ENCODE measurements around the gene RBMS1. TPM values are rescaled to one million over a fixed set of nuclear protein-coding genes. Genes with fewer than 3 reads are reported as not detected.

The RBMS1 gene
- total RNA-seq, 1 experiment from 2014 or later = 111 TPM

GRCh38 chr2:160282063-160282580 lies 211.5 kb downstream of the RBMS1 start:
- Histone ChIP-seq H3K27ac (no peak overlapping the region), H3K4me3 (no peak overlapping the region), H3K27me3 (replicated peaks) (no peaks in the 10 kb centered on the region), H3K9me3 (replicated peaks) (no peaks in the 10 kb centered on the region), H3K36me3 (peaks cover 89% of the 10 kb centered on the region), H3K4me1 (replicated peaks) (peaks cover 31% of the 10 kb centered on the region)
- DNase-seq (ENCODE audit: low read depth in 1 of 2, low spot score in 2 of 2) = no peak

GRCh38 chr2:160281213-160281612 lies 212.4 kb downstream of the RBMS1 start:
- peaks cover 89% of the 10 kb centered on the region for H3K36me3 ChIP-seq

GRCh38 chr2:160279813-160280465 lies 213.7 kb downstream of the RBMS1 start:
- Histone ChIP-seq H3K36me3 (peaks cover 97% of the 10 kb centered on the region), H3K27me3 (replicated peaks) (no peaks in the 10 kb centered on the region), H3K27ac (no peak overlapping the region; the same call in 1 of the 2 replicates), H3K9me3 (replicated peaks) (no peaks in the 10 kb centered on the region), H3K4me3 (no peak overlapping the region), H3K4me1 (replicated peaks) (peaks cover 25% of the 10 kb centered on the region)
- DNase-seq (ENCODE audit: low read depth in 1 of 2, low spot score in 2 of 2) = peak in 1 of 2 experiments; percentile 34

More at GRCh38 chr2:160281213-160281612, 212.4 kb downstream of the RBMS1 start:
- no peak for DNase-seq (ENCODE audit: low read depth in 1 of 2, low spot score in 2 of 2)
- Histone ChIP-seq H3K4me3 (no peak overlapping the region), H3K4me1 (replicated peaks) (peaks cover 25% of the 10 kb centered on the region), H3K9me3 (replicated peaks) (no peaks in the 10 kb centered on the region), H3K27ac (no peak overlapping the region), H3K27me3 (replicated peaks) (no peaks in the 10 kb centered on the region)

GRCh38 chr2:160278879-160279177 lies 214.8 kb downstream of the RBMS1 start:
- Histone ChIP-seq H3K4me3 (no peak overlapping the region), H3K4me1 (replicated peaks) (peaks cover 25% of the 10 kb centered on the region), H3K27ac (no peak overlapping the region), H3K9me3 (replicated peaks) (no peaks in the 10 kb centered on the region), H3K36me3 (peaks cover 91% of the 10 kb centered on the region), H3K27me3 (replicated peaks) (no peaks in the 10 kb centered on the region)
- DNase-seq (ENCODE audit: low read depth in 1 of 2, low spot score in 2 of 2) = no peak

DNA sequence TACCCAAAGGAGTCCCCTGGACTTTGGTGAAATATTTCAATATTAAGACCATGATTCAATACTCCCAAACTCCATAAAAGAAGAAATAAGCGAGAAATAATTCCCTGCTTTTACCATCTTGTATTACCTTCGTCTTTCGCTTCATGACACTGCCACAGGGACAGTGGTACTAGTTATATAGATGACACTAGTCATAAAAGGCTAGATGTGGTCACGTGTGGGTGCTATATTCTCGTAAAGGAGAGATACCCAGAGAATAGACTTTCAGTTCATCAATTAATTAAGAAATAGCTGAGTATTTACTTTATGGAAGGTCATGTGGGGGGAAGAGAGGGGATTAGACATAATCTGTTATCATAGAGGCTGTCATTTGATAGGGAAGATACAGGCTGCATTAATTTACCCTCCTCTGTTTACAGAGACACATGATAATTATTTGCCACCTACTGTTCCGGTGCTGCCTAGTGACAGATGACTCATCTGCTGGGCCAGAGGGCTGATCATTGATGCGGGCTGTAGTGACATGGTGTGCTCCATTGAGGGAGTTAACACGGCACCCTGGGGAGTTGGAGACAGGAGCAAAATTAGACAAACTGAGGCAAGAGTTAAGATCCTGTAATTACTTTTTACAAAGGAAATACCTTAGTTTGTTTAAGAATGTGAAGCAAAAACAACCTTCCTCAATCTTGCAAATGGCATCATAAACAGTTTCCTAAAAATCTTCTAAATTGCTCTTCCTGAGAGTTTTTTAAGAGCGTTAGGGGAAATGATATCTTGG lies 215.3 kb downstream of the RBMS1 start:
- Histone ChIP-seq H3K27me3 (replicated peaks) (no peaks in the 10 kb centered on the region), H3K4me3 (no peak overlapping the region), H3K9me3 (replicated peaks) (no peaks in the 10 kb centered on the region), H3K4me1 (replicated peaks) (peaks cover 25% of the 10 kb centered on the region), H3K36me3 (peaks cover 86% of the 10 kb centered on the region), H3K27ac (no peak overlapping the region)
- DNase-seq (ENCODE audit: low read depth in 1 of 2, low spot score in 2 of 2) = no peak

DNA sequence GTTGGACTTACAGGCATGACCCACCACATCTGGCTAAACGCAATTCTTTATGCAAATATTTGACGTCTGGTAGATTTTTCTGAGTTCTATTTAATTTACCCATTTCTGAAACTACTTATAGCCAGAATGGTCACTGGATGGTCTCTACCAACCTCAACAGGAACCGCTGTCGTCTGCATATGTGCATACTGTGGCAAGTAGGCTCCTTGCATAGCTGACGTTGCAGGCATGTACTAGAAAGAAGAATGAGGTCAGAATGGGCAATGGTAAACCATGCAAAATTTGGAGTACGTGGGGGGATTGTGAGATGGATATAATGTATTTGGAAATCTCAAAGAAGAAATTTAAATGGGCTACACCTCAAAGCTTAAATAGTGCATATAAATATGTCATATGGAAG lies 216.5 kb downstream of the RBMS1 start:
- H3K27me3 ChIP-seq (replicated peaks) = no peaks in the 10 kb centered on the region
- DNase-seq (ENCODE audit: low read depth in 1 of 2, low spot score in 2 of 2) = no peak
- H3K27ac ChIP-seq = no peak overlapping the region
- no peaks in the 10 kb centered on the region for H3K9me3 ChIP-seq (replicated peaks)
- peaks cover 22% of the 10 kb centered on the region for H3K4me1 ChIP-seq (replicated peaks)
- peaks cover 79% of the 10 kb centered on the region for H3K36me3 ChIP-seq
- H3K4me3 ChIP-seq = no peak overlapping the region

DNA sequence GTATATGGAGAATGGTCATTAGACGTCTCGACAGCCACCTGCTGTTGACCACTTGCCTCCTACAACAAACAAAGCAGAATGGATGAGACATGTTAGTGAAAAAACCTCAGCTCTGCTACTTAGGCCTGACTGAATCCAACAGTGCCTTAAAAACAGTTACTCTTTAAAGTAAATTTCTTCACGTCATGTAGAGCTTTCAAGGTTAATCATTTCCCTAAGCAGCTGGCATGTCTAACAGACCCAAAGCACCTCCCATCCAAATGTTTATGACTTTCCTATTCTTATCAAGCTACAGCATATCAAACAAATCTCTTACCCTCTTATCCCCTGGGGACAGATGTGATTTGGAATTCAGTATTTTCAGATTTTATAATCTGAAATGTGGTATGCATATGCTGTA lies 218.0 kb downstream of the RBMS1 start:
- peaks cover 75% of the 10 kb centered on the region for H3K36me3 ChIP-seq

GRCh38 chr2:160271171-160272086 lies 222.2 kb downstream of the RBMS1 start:
- Histone ChIP-seq H3K27ac (peak overlapping the region; percentile 93), H3K36me3 (peaks cover 34% of the 10 kb centered on the region), H3K27me3 (replicated peaks) (no peaks in the 10 kb centered on the region), H3K4me1 (replicated peaks) (peaks cover 26% of the 10 kb centered on the region), H3K4me3 (no peak overlapping the region), H3K9me3 (replicated peaks) (no peaks in the 10 kb centered on the region)
- DNase-seq (ENCODE audit: low read depth in 1 of 2, low spot score in 2 of 2) = no peak

More for the DNA sequence above, 218.0 kb downstream of the RBMS1 start:
- Histone ChIP-seq H3K27me3 (replicated peaks) (no peaks in the 10 kb centered on the region), H3K9me3 (replicated peaks) (no peaks in the 10 kb centered on the region), H3K4me3 (no peak overlapping the region), H3K27ac (no peak overlapping the region), H3K4me1 (replicated peaks) (peaks cover 27% of the 10 kb centered on the region)
- DNase-seq (ENCODE audit: low read depth in 1 of 2, low spot score in 2 of 2) = no peak

GRCh38 chr2:160270571-160271113 lies 223.0 kb downstream of the RBMS1 start:
- peak in 1 of 2 experiments; percentile 77 for DNase-seq (ENCODE audit: low read depth in 1 of 2, low spot score in 2 of 2)
- H3K36me3 ChIP-seq = peaks cover 26% of the 10 kb centered on the region
- peak overlapping the region; percentile 93 for H3K27ac ChIP-seq
- H3K4me3 ChIP-seq = peak overlapping the region; percentile 30
- peaks cover 28% of the 10 kb centered on the region for H3K4me1 ChIP-seq (replicated peaks)
- H3K27me3 ChIP-seq (replicated peaks) = no peaks in the 10 kb centered on the region
- no peaks in the 10 kb centered on the region for H3K9me3 ChIP-seq (replicated peaks)

DNA sequence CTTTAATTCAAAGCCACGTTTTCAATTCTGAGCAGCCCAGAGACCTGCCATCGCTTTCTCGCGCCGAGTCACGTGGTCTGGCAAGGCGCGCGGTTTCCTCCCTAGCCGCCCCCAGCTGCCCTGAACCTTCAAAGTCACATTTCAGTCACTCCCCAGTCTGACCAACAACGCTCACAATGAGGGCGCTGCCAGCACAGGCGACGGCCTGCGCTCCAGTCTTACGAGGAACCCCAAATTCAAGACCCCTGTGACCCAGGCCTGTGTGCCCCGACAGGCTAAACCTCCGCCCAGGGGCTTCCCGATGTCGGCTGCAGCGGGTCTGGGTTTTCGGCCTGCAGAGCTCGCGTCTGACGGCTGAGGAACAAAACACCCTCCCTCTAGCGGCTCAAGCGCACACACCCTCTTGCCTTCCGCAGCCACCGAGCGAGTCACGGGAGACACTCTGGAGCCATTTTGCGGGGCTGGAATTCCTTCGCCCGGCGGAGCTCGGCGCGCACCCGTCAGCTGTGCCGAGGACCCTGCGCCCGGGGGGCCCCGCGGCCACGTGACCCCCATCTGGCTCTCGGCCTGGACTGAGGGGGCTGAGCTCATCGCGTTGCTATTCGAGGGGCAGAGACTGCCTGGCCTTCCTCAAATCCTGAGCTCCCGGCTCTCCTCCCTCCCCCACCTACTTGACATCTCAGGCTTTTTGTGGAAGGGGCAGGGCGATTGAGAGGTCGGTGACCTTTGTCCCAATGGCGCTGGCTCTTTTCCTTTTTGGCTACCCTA lies 223.6 kb downstream of the RBMS1 start:
- DNase-seq (ENCODE audit: low read depth in 1 of 2, low spot score in 2 of 2) = peak; percentile 97 to 99
- Histone ChIP-seq H3K4me1 (replicated peaks) (peaks cover 34% of the 10 kb centered on the region), H3K27ac (peak overlapping the region; percentile 93), H3K27me3 (replicated peaks) (no peaks in the 10 kb centered on the region), H3K4me3 (peak overlapping the region; percentile 30), H3K36me3 (peaks cover 20% of the 10 kb centered on the region), H3K9me3 (replicated peaks) (no peaks in the 10 kb centered on the region)

- H3K27me3 ChIP-seq (replicated peaks) = no peaks in the 10 kb centered on the region
- H3K27ac ChIP-seq = peak overlapping the region; percentile 93
- DNase-seq (ENCODE audit: low read depth in 1 of 2, low spot score in 2 of 2) = no peak
- H3K9me3 ChIP-seq (replicated peaks) = no peaks in the 10 kb centered on the region
- H3K4me1 ChIP-seq (replicated peaks) = peaks cover 35% of the 10 kb centered on the region
- peak overlapping the region; percentile 30 for H3K4me3 ChIP-seq
- peaks cover 15% of the 10 kb centered on the region for H3K36me3 ChIP-seq
Measured at GRCh38 chr2:160269365-160269764, 224.2 kb downstream of the RBMS1 start.

GRCh38 chr2:160268151-160268781 lies 225.3 kb downstream of the RBMS1 start:
- Histone ChIP-seq H3K27ac (no peak overlapping the region), H3K9me3 (replicated peaks) (no peaks in the 10 kb centered on the region)
- DNase-seq (ENCODE audit: low read depth in 1 of 2, low spot score in 2 of 2) = no peak

More at GRCh38 chr2:160268151-160268781, 225.3 kb downstream of the RBMS1 start:
- Histone ChIP-seq H3K4me1 (replicated peaks) (peaks cover 35% of the 10 kb centered on the region), H3K4me3 (no peak overlapping the region), H3K36me3 (peaks cover 14% of the 10 kb centered on the region), H3K27me3 (replicated peaks) (no peaks in the 10 kb centered on the region)

Data from SJSA1 (cell line).